GM21825 (cell line): ENCODE data around the gene GRIK1.

Source experiments
- ATAC-seq: cut with Tn5 transposase; IDR thresholded peaks from one replicate; pipeline ENCODE4 v1.9.1; 2021; ENCODE audit warnings: mild to moderate bottlenecking, moderate library complexity; ENCODE audit not compliant: unreplicated experiment

GRIK1 gene

GRCh38 chr21:29920938-29921337 is 18.9 kb downstream of the GRIK1 start:
- no peak for ATAC-seq

- no peak for ATAC-seq
These were observed 25.5 kb downstream of the GRIK1 start for GRCh38 chr21:29914326-29914725.

- ATAC-seq, result no peak
These were observed 30.2 kb downstream of the GRIK1 start for GRCh38 chr21:29909571-29909970.

- ATAC-seq, result no peak
These were observed 35.2 kb downstream of the GRIK1 start for GRCh38 chr21:29904359-29905282.

- ATAC-seq, result no peak
These were observed 42.9 kb downstream of the GRIK1 start for GRCh38 chr21:29896884-29897283.

- ATAC-seq, result no peak
These were observed 46.1 kb downstream of the GRIK1 start for GRCh38 chr21:29893687-29894086.

GRCh38 chr21:29892379-29892778 is 47.4 kb downstream of the GRIK1 start:
- ATAC-seq, result no peak

- ATAC-seq, result no peak
These were observed 51.4 kb downstream of the GRIK1 start for GRCh38 chr21:29888437-29888836.

GRCh38 chr21:29887313-29888009 is 52.3 kb downstream of the GRIK1 start:
- no peak for ATAC-seq

- no peak for ATAC-seq
These were observed 54.3 kb downstream of the GRIK1 start for GRCh38 chr21:29885491-29885890.

- no peak for ATAC-seq
These were observed 63.9 kb downstream of the GRIK1 start for GRCh38 chr21:29875873-29876272.

- ATAC-seq, result no peak
These were observed 64.6 kb downstream of the GRIK1 start for GRCh38 chr21:29875036-29875716.

- ATAC-seq, result no peak
These were observed 65.9 kb downstream of the GRIK1 start for GRCh38 chr21:29873908-29874307.

GRCh38 chr21:29870814-29871213 is 69.0 kb downstream of the GRIK1 start:
- ATAC-seq, result no peak

- no peak for ATAC-seq
These were observed 72.0 kb downstream of the GRIK1 start for GRCh38 chr21:29867796-29868195.

- ATAC-seq, result no peak
These were observed 79.5 kb downstream of the GRIK1 start for GRCh38 chr21:29860346-29860745.

GRCh38 chr21:29857150-29857549 is 82.6 kb downstream of the GRIK1 start:
- no peak for ATAC-seq

GRCh38 chr21:29854795-29855194 is 85.0 kb downstream of the GRIK1 start:
- ATAC-seq, result no peak

- ATAC-seq, result no peak
These were observed 88.2 kb downstream of the GRIK1 start for GRCh38 chr21:29851611-29852010.

- peak; percentile 89 for ATAC-seq
These were observed 90.0 kb downstream of the GRIK1 start for GRCh38 chr21:29849735-29850176.

- ATAC-seq, result no peak
These were observed 96.0 kb downstream of the GRIK1 start for GRCh38 chr21:29843804-29844203.
